IMR-90 (cell line): ENCODE data around the gene STARD13.

Experiments used
- CEBPB ChIP-seq: IDR thresholded peaks from 2 replicates; pipeline ENCODE4 v1.6.1; 2012; ENCODE audit warnings: low read depth, low read length, improper control_type of control experiment
- CHD1 ChIP-seq: IDR thresholded peaks from 2 replicates; pipeline ENCODE4 v1.6.1; 2012; ENCODE audit warnings: low read depth, low read length, improper control_type of control experiment
- POLR2A ChIP-seq: IDR thresholded peaks from 2 replicates; pipeline ENCODE4 v1.6.1; 2012; ENCODE audit warnings: mild to moderate bottlenecking, low read depth, low read length
- RAD21 ChIP-seq: IDR thresholded peaks from 2 replicates; pipeline ENCODE4 v1.6.1; 2012; ENCODE audit warnings: low read length, improper control_type of control experiment
- TF ChIP-seq, protein P1 (sequence below): conservative IDR thresholded peaks from 2 replicates; pipeline ENCODE4 v1.5.1; 2012; ENCODE audit warnings: mild to moderate bottlenecking, low read depth, low read length, improper control_type of control experiment

GRCh38 chr13:33058776-33059327 is 226.7 kb downstream of the STARD13 start:
- TF ChIP-seq CEBPB: no peak
- TF ChIP-seq, protein P1, sequence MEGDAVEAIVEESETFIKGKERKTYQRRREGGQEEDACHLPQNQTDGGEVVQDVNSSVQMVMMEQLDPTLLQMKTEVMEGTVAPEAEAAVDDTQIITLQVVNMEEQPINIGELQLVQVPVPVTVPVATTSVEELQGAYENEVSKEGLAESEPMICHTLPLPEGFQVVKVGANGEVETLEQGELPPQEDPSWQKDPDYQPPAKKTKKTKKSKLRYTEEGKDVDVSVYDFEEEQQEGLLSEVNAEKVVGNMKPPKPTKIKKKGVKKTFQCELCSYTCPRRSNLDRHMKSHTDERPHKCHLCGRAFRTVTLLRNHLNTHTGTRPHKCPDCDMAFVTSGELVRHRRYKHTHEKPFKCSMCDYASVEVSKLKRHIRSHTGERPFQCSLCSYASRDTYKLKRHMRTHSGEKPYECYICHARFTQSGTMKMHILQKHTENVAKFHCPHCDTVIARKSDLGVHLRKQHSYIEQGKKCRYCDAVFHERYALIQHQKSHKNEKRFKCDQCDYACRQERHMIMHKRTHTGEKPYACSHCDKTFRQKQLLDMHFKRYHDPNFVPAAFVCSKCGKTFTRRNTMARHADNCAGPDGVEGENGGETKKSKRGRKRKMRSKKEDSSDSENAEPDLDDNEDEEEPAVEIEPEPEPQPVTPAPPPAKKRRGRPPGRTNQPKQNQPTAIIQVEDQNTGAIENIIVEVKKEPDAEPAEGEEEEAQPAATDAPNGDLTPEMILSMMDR: no peak
- TF ChIP-seq RAD21: no peak
- TF ChIP-seq POLR2A: no peak
- no peak for TF ChIP-seq CHD1
